Measurements from ENCODE around the gene SDHC.

SDHC gene

DNA sequence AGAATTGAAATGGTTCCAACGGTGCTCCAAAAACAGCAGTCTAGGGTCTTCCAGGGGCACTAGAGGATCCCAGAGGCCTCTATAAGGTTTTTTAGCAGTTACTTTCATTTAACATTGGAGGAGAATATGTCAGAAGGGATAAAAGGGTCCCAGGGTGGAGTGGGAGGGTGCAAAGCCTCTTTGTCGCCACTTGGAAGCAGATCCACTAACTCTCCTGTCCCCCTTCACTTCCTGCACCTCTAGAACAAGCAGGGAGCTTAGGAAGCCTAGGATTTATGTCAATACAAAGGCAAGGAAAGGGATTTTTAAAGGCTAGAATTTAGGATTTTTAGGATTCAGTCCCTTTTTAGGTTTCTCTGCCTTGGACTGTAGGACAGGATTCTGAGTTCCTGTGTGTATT is 47.3 kb upstream of the SDHC start:
- no peak overlapping the region for H3K4me3 ChIP-seq (ENCODE audit: insufficient read depth, low read length, poor library complexity, severe bottlenecking)
- H3F3A ChIP-seq (ENCODE audit: insufficient read depth), result no peaks in the 10 kb centered on the region
- no peaks in the 10 kb centered on the region for H3K9me3 ChIP-seq (ENCODE audit: insufficient read depth, low read length)
- H3K9me2 ChIP-seq (replicated peaks; ENCODE audit: insufficient read depth, low read length), result no peaks in the 10 kb centered on the region
- H3K79me2 ChIP-seq (ENCODE audit: insufficient read depth, low read length), result no peaks in the 10 kb centered on the region
- H3K36me3 ChIP-seq (ENCODE audit: low read length), result no peaks in the 10 kb centered on the region
- H3K9ac ChIP-seq (ENCODE audit: low read length), result no peak overlapping the region
- H4K20me1 ChIP-seq (ENCODE audit: low read depth, low read length), result no peaks in the 10 kb centered on the region
- H3K27me3 ChIP-seq (ENCODE audit: low read length), result no peaks in the 10 kb centered on the region
- H3K27ac ChIP-seq (ENCODE audit: low read depth, low read length), result no peak overlapping the region
- H3K4me2 ChIP-seq (ENCODE audit: low read depth, low read length, poor library complexity, severe bottlenecking), result no peak overlapping the region
- H2AFZ ChIP-seq (ENCODE audit: low read depth, low read length, severe bottlenecking), result no peak overlapping the region
- no peak for TF ChIP-seq EZH2phosphoT487 (conservative IDR thresholded peaks at IDR 0.05; ENCODE audit: low read length)
- TF ChIP-seq, protein P1, sequence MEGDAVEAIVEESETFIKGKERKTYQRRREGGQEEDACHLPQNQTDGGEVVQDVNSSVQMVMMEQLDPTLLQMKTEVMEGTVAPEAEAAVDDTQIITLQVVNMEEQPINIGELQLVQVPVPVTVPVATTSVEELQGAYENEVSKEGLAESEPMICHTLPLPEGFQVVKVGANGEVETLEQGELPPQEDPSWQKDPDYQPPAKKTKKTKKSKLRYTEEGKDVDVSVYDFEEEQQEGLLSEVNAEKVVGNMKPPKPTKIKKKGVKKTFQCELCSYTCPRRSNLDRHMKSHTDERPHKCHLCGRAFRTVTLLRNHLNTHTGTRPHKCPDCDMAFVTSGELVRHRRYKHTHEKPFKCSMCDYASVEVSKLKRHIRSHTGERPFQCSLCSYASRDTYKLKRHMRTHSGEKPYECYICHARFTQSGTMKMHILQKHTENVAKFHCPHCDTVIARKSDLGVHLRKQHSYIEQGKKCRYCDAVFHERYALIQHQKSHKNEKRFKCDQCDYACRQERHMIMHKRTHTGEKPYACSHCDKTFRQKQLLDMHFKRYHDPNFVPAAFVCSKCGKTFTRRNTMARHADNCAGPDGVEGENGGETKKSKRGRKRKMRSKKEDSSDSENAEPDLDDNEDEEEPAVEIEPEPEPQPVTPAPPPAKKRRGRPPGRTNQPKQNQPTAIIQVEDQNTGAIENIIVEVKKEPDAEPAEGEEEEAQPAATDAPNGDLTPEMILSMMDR (IDR thresholded peaks at IDR 0.05; ENCODE audit: insufficient read depth, low read length, poor library complexity, severe bottlenecking), result no peak

DNA sequence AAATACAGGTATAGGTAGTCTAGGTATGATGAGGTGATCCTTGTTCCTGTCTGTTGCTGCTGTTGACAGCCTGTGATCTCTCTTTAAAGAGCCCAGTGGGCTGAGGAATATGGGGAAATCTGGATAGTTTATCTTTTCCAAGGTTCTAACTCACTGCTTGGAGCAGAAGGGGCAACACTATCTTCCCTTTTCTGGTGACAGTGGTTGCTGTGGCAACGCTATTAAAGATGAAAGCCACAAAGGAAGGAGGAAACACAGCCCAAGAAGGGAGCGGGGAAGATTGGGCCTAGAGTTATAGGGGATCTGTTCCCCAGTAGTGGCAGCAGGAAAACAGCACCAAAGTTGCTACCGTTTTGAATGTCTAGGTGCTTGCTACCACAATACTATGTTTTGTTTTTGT is 46.9 kb upstream of the SDHC start:
- H2AFZ ChIP-seq (ENCODE audit: low read depth, low read length, severe bottlenecking), result no peak overlapping the region
- H3K79me2 ChIP-seq (ENCODE audit: insufficient read depth, low read length), result no peaks in the 10 kb centered on the region
- H4K20me1 ChIP-seq (ENCODE audit: low read depth, low read length), result no peaks in the 10 kb centered on the region
- H3K9me2 ChIP-seq (replicated peaks; ENCODE audit: insufficient read depth, low read length), result no peaks in the 10 kb centered on the region
- H3K9ac ChIP-seq (ENCODE audit: low read length), result no peak overlapping the region
- H3F3A ChIP-seq (ENCODE audit: insufficient read depth), result no peaks in the 10 kb centered on the region
- H3K36me3 ChIP-seq (ENCODE audit: low read length), result no peaks in the 10 kb centered on the region
- no peaks in the 10 kb centered on the region for H3K9me3 ChIP-seq (ENCODE audit: insufficient read depth, low read length)
- no peak overlapping the region for H3K4me3 ChIP-seq (ENCODE audit: insufficient read depth, low read length, poor library complexity, severe bottlenecking)
- no peak overlapping the region for H3K27ac ChIP-seq (ENCODE audit: low read depth, low read length)
- H3K4me2 ChIP-seq (ENCODE audit: low read depth, low read length, poor library complexity, severe bottlenecking), result no peak overlapping the region
- no peaks in the 10 kb centered on the region for H3K27me3 ChIP-seq (ENCODE audit: low read length)
- no peak for TF ChIP-seq EZH2phosphoT487 (conservative IDR thresholded peaks at IDR 0.05; ENCODE audit: low read length)
- TF ChIP-seq, protein P1 (IDR thresholded peaks at IDR 0.05; ENCODE audit: insufficient read depth, low read length, poor library complexity, severe bottlenecking), result no peak

DNA sequence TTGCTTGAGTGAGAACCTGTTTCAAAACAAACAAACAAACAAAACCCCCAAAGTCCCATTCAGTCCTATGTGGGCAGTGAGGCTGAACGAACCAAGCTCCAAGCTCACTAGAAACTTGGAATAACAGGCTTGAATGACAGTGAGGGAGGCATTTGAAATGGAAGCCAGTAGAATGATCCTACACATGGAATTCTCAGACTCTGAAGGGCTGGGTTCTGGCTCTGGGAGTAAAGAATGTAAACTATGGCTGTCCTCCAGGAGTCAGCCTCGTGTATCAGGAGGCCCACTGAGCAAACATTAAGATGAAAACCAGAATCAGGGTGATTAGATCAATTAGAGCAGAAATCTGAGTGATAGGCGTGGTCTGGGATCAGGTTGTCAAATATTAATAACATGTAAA is 40.8 kb upstream of the SDHC start:
- no peaks in the 10 kb centered on the region for H3K79me2 ChIP-seq (ENCODE audit: insufficient read depth, low read length)
- no peaks in the 10 kb centered on the region for H3K9me2 ChIP-seq (replicated peaks; ENCODE audit: insufficient read depth, low read length)
- no peak overlapping the region for H3K27ac ChIP-seq (ENCODE audit: low read depth, low read length)
- H3K4me3 ChIP-seq (ENCODE audit: insufficient read depth, low read length, poor library complexity, severe bottlenecking), result no peak overlapping the region
- H4K20me1 ChIP-seq (ENCODE audit: low read depth, low read length), result no peaks in the 10 kb centered on the region
- no peaks in the 10 kb centered on the region for H3K9me3 ChIP-seq (ENCODE audit: insufficient read depth, low read length)
- H3K9ac ChIP-seq (ENCODE audit: low read length), result no peak overlapping the region
- H3K27me3 ChIP-seq (ENCODE audit: low read length), result no peaks in the 10 kb centered on the region
- no peak overlapping the region for H2AFZ ChIP-seq (ENCODE audit: low read depth, low read length, severe bottlenecking)
- no peak overlapping the region for H3K4me2 ChIP-seq (ENCODE audit: low read depth, low read length, poor library complexity, severe bottlenecking)
- TF ChIP-seq, protein P1 (IDR thresholded peaks at IDR 0.05; ENCODE audit: insufficient read depth, low read length, poor library complexity, severe bottlenecking), result no peak
- no peak for TF ChIP-seq EZH2phosphoT487 (conservative IDR thresholded peaks at IDR 0.05; ENCODE audit: low read length)
- no peaks in the 10 kb centered on the region for H3K36me3 ChIP-seq (ENCODE audit: low read length)
- H3F3A ChIP-seq (ENCODE audit: insufficient read depth), result no peaks in the 10 kb centered on the region

All from SU-DHL-6 (cell line).